ENCODE measurements around the gene SLC25A21.

The SLC25A21 gene

GRCh38 chr14:36773136-36773540 is 399.3 kb downstream of the SLC25A21 start:
- H3K9me3 ChIP-seq (ENCODE audit: control insufficient read depth in 2 of 2, low read length in 2 of 2), result no peaks in the 10 kb centered on the region
- no peak overlapping the region for H3K27ac ChIP-seq (ENCODE audit: low read length)
- H3K27me3 ChIP-seq (ENCODE audit: control insufficient read depth in 1 of 2, insufficient read depth in 2 of 2, low read length in 2 of 2), result no peaks in the 10 kb centered on the region
- H3K4me1 ChIP-seq (ENCODE audit: control insufficient read depth, insufficient read depth, low read length), result no peaks in the 10 kb centered on the region
- H3K36me3 ChIP-seq (ENCODE audit: control insufficient read depth in 2 of 2, insufficient read depth in 2 of 2, low read length in 2 of 2), result no peaks in the 10 kb centered on the region
- no peak overlapping the region for H3K9ac ChIP-seq (ENCODE audit: low read length in 2 of 2)
- no peak overlapping the region for H3K4me3 ChIP-seq (ENCODE audit: low read length in 2 of 2)

GRCh38 chr14:36771028-36771640 is 401.3 kb downstream of the SLC25A21 start:
- Histone ChIP-seq H3K27ac (ENCODE audit: low read length) (no peak overlapping the region), H3K4me3 (ENCODE audit: low read length in 2 of 2) (no peak overlapping the region), H3K9me3 (ENCODE audit: control insufficient read depth in 2 of 2, low read length in 2 of 2) (no peaks in the 10 kb centered on the region), H3K36me3 (ENCODE audit: control insufficient read depth in 2 of 2, insufficient read depth in 2 of 2, low read length in 2 of 2) (no peaks in the 10 kb centered on the region), H3K27me3 (ENCODE audit: control insufficient read depth in 1 of 2, insufficient read depth in 2 of 2, low read length in 2 of 2) (no peaks in the 10 kb centered on the region), H3K9ac (ENCODE audit: low read length in 2 of 2) (no peak overlapping the region), H3K4me1 (ENCODE audit: control insufficient read depth, insufficient read depth, low read length) (no peaks in the 10 kb centered on the region)

DNA sequence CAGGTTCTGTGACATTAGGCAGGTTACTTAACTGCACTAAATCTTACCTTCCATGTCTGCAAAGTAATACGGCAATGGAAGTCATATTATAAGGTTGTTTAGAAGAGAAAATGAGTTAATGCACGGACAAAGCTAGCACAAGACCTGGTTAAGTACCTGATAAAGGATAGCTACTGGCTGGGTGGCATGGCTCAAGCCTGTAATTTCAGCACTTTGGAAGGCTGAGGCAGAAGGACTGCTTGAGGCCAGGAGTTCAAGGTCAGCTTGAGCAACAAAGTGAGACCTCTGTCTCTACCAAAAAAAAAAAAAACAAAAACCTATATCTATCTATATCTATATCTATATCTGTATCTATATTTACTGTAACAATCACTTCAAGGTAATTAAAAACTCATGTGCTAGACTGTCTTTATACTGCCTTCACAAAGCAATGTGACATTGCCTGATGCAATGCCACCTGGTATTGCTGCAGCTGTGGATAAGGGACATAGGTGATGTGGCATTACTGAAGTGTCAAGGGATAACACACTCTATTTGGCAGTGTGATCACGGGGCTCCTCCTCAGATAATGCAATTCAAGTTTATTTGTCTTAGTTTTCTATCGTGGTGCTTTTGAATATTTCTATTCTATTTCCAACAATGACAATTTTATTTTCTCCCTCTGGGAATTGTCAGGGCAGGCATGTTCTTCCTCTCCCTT is 403.6 kb downstream of the SLC25A21 start:
- H3K36me3 ChIP-seq (ENCODE audit: control insufficient read depth in 2 of 2, insufficient read depth in 2 of 2, low read length in 2 of 2), result no peaks in the 10 kb centered on the region
- no peaks in the 10 kb centered on the region for H3K9me3 ChIP-seq (ENCODE audit: control insufficient read depth in 2 of 2, low read length in 2 of 2)
- no peak overlapping the region for H3K4me3 ChIP-seq (ENCODE audit: low read length in 2 of 2)
- H3K9ac ChIP-seq (ENCODE audit: low read length in 2 of 2), result no peak overlapping the region
- H3K27me3 ChIP-seq (ENCODE audit: control insufficient read depth in 1 of 2, insufficient read depth in 2 of 2, low read length in 2 of 2), result no peaks in the 10 kb centered on the region
- H3K4me1 ChIP-seq (ENCODE audit: control insufficient read depth, insufficient read depth, low read length), result no peaks in the 10 kb centered on the region
- H3K27ac ChIP-seq (ENCODE audit: low read length), result no peak overlapping the region

GRCh38 chr14:36767603-36768281 is 404.7 kb downstream of the SLC25A21 start:
- no peak overlapping the region for H3K4me3 ChIP-seq (ENCODE audit: low read length in 2 of 2)
- no peak overlapping the region for H3K27ac ChIP-seq (ENCODE audit: low read length)
- no peaks in the 10 kb centered on the region for H3K27me3 ChIP-seq (ENCODE audit: control insufficient read depth in 1 of 2, insufficient read depth in 2 of 2, low read length in 2 of 2)
- H3K36me3 ChIP-seq (ENCODE audit: control insufficient read depth in 2 of 2, insufficient read depth in 2 of 2, low read length in 2 of 2), result no peaks in the 10 kb centered on the region
- no peaks in the 10 kb centered on the region for H3K4me1 ChIP-seq (ENCODE audit: control insufficient read depth, insufficient read depth, low read length)
- no peak overlapping the region for H3K9ac ChIP-seq (ENCODE audit: low read length in 2 of 2)
- H3K9me3 ChIP-seq (ENCODE audit: control insufficient read depth in 2 of 2, low read length in 2 of 2), result no peaks in the 10 kb centered on the region

DNA sequence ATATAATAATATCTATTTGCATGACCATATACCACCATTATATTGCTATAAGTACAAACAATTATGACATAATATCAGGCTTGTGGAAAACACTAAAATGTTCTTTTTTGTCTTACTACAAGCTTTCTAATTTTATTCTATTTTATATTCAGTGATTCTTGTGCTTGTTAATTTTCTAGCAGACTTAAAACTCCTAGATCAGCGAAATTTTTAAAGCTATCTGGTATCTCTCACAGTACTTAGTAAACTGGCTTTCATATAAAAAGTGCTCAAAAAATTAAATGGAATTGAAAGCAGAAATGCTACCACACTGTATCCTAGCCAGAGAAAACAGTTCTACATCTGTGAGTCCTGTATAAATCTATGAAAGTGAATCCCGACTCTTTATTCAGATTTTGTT is 405.4 kb downstream of the SLC25A21 start:
- Histone ChIP-seq H3K4me1 (ENCODE audit: control insufficient read depth, insufficient read depth, low read length) (no peaks in the 10 kb centered on the region), H3K9me3 (ENCODE audit: control insufficient read depth in 2 of 2, low read length in 2 of 2) (no peaks in the 10 kb centered on the region), H3K4me3 (ENCODE audit: low read length in 2 of 2) (no peak overlapping the region), H3K9ac (ENCODE audit: low read length in 2 of 2) (no peak overlapping the region), H3K27ac (ENCODE audit: low read length) (no peak overlapping the region), H3K27me3 (ENCODE audit: control insufficient read depth in 1 of 2, insufficient read depth in 2 of 2, low read length in 2 of 2) (no peaks in the 10 kb centered on the region), H3K36me3 (ENCODE audit: control insufficient read depth in 2 of 2, insufficient read depth in 2 of 2, low read length in 2 of 2) (no peaks in the 10 kb centered on the region)

- Histone ChIP-seq H3K36me3 (ENCODE audit: control insufficient read depth in 2 of 2, insufficient read depth in 2 of 2, low read length in 2 of 2) (no peaks in the 10 kb centered on the region), H3K27me3 (ENCODE audit: control insufficient read depth in 1 of 2, insufficient read depth in 2 of 2, low read length in 2 of 2) (no peaks in the 10 kb centered on the region)
Measured at GRCh38 chr14:36757734-36758601, 414.4 kb downstream of the SLC25A21 start.

DNA sequence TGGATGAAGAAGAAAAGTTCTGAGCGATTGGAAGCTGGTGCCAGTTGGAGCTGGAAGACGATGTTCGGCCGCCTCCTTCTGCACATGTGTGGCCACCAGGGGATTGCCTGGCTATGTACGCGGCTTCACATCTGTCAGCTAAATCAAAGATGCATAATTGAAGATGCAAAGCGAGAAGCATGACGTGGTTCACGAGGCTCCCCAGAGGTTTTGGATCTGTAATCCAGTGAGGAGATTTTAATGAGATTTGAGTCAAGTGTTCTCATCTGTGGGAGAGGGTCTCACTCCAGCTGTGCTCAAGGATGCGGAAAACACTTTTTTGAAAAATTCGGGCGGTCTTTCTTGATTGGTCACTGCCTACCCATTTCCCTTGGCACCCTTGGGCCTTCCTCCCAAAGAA is 416.2 kb downstream of the SLC25A21 start:
- peaks cover 0 to 3% of the 10 kb centered on the region in 2 donors for H3K9me3 ChIP-seq (ENCODE audit: control insufficient read depth in 2 of 2, low read length in 2 of 2)
- H3K27ac ChIP-seq (ENCODE audit: low read length), result no peak overlapping the region
- no peaks in the 10 kb centered on the region for H3K27me3 ChIP-seq (ENCODE audit: control insufficient read depth in 1 of 2, insufficient read depth in 2 of 2, low read length in 2 of 2)
- H3K9ac ChIP-seq (ENCODE audit: low read length in 2 of 2), result no peak overlapping the region
- no peak overlapping the region for H3K4me3 ChIP-seq (ENCODE audit: low read length in 2 of 2)
- no peaks in the 10 kb centered on the region for H3K4me1 ChIP-seq (ENCODE audit: control insufficient read depth, insufficient read depth, low read length)
- H3K36me3 ChIP-seq (ENCODE audit: control insufficient read depth in 2 of 2, insufficient read depth in 2 of 2, low read length in 2 of 2), result no peaks in the 10 kb centered on the region

More at GRCh38 chr14:36757734-36758601, 414.4 kb downstream of the SLC25A21 start:
- Histone ChIP-seq H3K4me3 (ENCODE audit: low read length in 2 of 2) (no peak overlapping the region), H3K9me3 (ENCODE audit: control insufficient read depth in 2 of 2, low read length in 2 of 2) (no peaks in the 10 kb centered on the region), H3K4me1 (ENCODE audit: control insufficient read depth, insufficient read depth, low read length) (no peaks in the 10 kb centered on the region), H3K27ac (ENCODE audit: low read length) (no peak overlapping the region), H3K9ac (ENCODE audit: low read length in 2 of 2) (no peak overlapping the region)

DNA sequence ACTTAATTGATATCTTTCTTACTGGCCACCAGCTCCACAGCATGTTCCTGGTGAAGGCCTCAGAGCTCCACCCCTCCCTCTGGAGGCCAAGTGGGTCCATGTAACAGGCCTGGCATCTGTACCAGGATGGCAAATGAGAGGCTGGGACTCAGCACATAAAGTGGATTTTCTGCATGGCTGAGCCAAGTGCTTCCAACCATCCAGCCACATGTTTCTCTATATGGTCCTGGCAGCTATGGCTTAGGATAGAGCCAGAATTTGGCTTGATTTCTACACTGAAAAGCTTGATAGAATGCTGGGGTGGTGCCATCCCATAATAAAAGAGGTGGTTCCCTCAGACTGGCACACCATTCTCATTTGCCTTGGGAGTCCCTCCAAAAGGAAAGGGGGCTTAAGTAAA is 416.6 kb downstream of the SLC25A21 start:
- Histone ChIP-seq H3K9ac (ENCODE audit: low read length in 2 of 2) (no peak overlapping the region), H3K27ac (ENCODE audit: low read length) (no peak overlapping the region), H3K4me1 (ENCODE audit: control insufficient read depth, insufficient read depth, low read length) (no peaks in the 10 kb centered on the region)

DNA sequence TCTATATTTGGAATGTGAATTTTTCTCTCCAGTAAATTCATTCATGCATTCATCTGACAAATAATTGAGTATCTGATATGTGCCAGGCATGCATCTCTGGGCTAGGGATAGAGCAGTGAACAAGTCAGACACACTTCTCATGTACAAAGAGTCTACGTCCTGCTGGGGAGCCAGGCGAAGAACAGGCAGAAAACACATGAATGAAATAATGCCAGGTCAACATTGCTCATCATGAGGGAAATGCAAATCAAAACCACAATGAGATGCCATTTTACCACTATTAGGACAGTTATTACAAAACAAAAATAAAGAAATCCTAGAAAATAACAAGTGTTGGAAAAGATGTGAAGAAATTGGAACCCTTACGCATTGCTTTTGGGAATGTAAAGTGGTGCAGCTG is 420.5 kb downstream of the SLC25A21 start:
- no peaks in the 10 kb centered on the region for H3K27me3 ChIP-seq (ENCODE audit: control insufficient read depth in 1 of 2, insufficient read depth in 2 of 2, low read length in 2 of 2)
- H3K9me3 ChIP-seq (ENCODE audit: control insufficient read depth in 2 of 2, low read length in 2 of 2), result peaks cover 0 to 3% of the 10 kb centered on the region in 2 donors
- no peak overlapping the region for H3K4me3 ChIP-seq (ENCODE audit: low read length in 2 of 2)
- no peaks in the 10 kb centered on the region for H3K4me1 ChIP-seq (ENCODE audit: control insufficient read depth, insufficient read depth, low read length)
- H3K27ac ChIP-seq (ENCODE audit: low read length), result no peak overlapping the region
- no peaks in the 10 kb centered on the region for H3K36me3 ChIP-seq (ENCODE audit: control insufficient read depth in 2 of 2, insufficient read depth in 2 of 2, low read length in 2 of 2)
- H3K9ac ChIP-seq (ENCODE audit: low read length in 2 of 2), result no peak overlapping the region

More for the DNA sequence above, 416.6 kb downstream of the SLC25A21 start:
- no peaks in the 10 kb centered on the region for H3K36me3 ChIP-seq (ENCODE audit: control insufficient read depth in 2 of 2, insufficient read depth in 2 of 2, low read length in 2 of 2)
- no peaks in the 10 kb centered on the region for H3K27me3 ChIP-seq (ENCODE audit: control insufficient read depth in 1 of 2, insufficient read depth in 2 of 2, low read length in 2 of 2)
- H3K9me3 ChIP-seq (ENCODE audit: control insufficient read depth in 2 of 2, low read length in 2 of 2), result peaks cover 0 to 3% of the 10 kb centered on the region in 2 donors
- H3K4me3 ChIP-seq (ENCODE audit: low read length in 2 of 2), result no peak overlapping the region

- H3K9me3 ChIP-seq (ENCODE audit: control insufficient read depth in 2 of 2, low read length in 2 of 2), result peaks cover 0 to 3% of the 10 kb centered on the region in 2 donors
- H3K9ac ChIP-seq (ENCODE audit: low read length in 2 of 2), result no peak overlapping the region
- H3K36me3 ChIP-seq (ENCODE audit: control insufficient read depth in 2 of 2, insufficient read depth in 2 of 2, low read length in 2 of 2), result no peaks in the 10 kb centered on the region
- no peaks in the 10 kb centered on the region for H3K4me1 ChIP-seq (ENCODE audit: control insufficient read depth, insufficient read depth, low read length)
- H3K27me3 ChIP-seq (ENCODE audit: control insufficient read depth in 1 of 2, insufficient read depth in 2 of 2, low read length in 2 of 2), result no peaks in the 10 kb centered on the region
- H3K27ac ChIP-seq (ENCODE audit: low read length), result no peak overlapping the region
- no peak overlapping the region for H3K4me3 ChIP-seq (ENCODE audit: low read length in 2 of 2)
Measured at GRCh38 chr14:36751106-36751505, 421.3 kb downstream of the SLC25A21 start.

Measured in stomach smooth muscle (tissue), 2 donors.